Stomach smooth muscle (tissue), 2 donors: ENCODE data around the gene MAP1B.

Source experiments
- H3K27ac ChIP-seq: one replicate; pipeline ENCODE4 v1.7.0; 2013; ENCODE audit warnings: mild to moderate bottlenecking, low read length, inconsistent platforms
- H3K27me3 ChIP-seq, 2 donors: one replicate each; pipeline ENCODE4 v1.7.0; 2013; ENCODE audit warnings: low read length in 2 of 2; ENCODE audit not compliant: insufficient read depth in 2 of 2, control insufficient read depth in 1 of 2
- H3K36me3 ChIP-seq, 2 donors: one replicate each; pipeline ENCODE4 v1.7.0; 2013; ENCODE audit warnings: low read length in 2 of 2; ENCODE audit not compliant: control insufficient read depth in 2 of 2, insufficient read depth in 2 of 2
- H3K4me1 ChIP-seq: one replicate; pipeline ENCODE4 v1.7.0; 2013; ENCODE audit warnings: low read length; ENCODE audit not compliant: control insufficient read depth, insufficient read depth
- H3K4me3 ChIP-seq, 2 donors: one replicate each; pipeline ENCODE4 v1.7.0; 2013; ENCODE audit warnings: low read length in 2 of 2
- H3K9ac ChIP-seq, 2 donors: one replicate each; pipeline ENCODE4 v1.7.0; 2013; ENCODE audit warnings: low read length in 2 of 2, mild to moderate bottlenecking in 1 of 2
- H3K9me3 ChIP-seq, 2 donors: one replicate each; pipeline ENCODE4 v1.7.0; 2013; ENCODE audit warnings: low read length in 2 of 2; ENCODE audit not compliant: control insufficient read depth in 2 of 2
- donor health status: healthy.
- donor health status: Pancreatic carcinoma.

MAP1B gene

DNA sequence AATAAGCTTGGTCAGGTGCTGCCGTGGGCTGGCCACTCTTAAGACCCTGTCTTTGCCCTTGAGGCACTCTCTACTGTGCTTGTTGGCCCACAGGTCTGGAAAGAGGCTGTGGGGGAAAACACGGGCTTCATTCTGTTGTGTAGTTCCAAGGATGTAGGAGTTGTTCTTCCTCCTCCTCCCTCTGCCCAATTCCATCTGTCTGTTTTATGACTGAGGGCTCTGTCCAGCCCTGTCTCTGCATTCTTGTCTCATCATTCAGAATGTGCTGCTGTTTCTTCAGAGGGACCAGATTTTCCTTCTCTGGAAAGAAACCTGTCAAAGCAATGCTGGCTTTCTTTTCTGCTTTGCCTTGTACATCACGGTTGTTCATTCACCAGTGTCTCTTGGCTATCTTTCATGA lies 84.1 kb downstream of the MAP1B start:
- Histone ChIP-seq H3K9ac (no peak overlapping the region), H3K36me3 (peaks cover 39 to 42% of the 10 kb centered on the region in 2 donors), H3K27me3 (no peaks in the 10 kb centered on the region), H3K27ac (no peak overlapping the region), H3K4me3 (no peak overlapping the region), H3K9me3 (no peaks in the 10 kb centered on the region), H3K4me1 (peaks cover 8% of the 10 kb centered on the region)

- Histone ChIP-seq H3K27ac (no peak overlapping the region), H3K9me3 (no peaks in the 10 kb centered on the region), H3K4me1 (peaks cover 2% of the 10 kb centered on the region), H3K36me3 (peaks cover 44 to 60% of the 10 kb centered on the region in 2 donors), H3K4me3 (no peak overlapping the region), H3K9ac (no peak overlapping the region), H3K27me3 (no peaks in the 10 kb centered on the region)
Observed at GRCh38 chr5:72194846-72195245, 87.6 kb downstream of the MAP1B start.

- Histone ChIP-seq H3K4me1 (peaks cover 5% of the 10 kb centered on the region), H3K36me3 (peaks cover 50 to 65% of the 10 kb centered on the region in 2 donors), H3K27ac (no peak overlapping the region), H3K9ac (no peak overlapping the region), H3K9me3 (no peaks in the 10 kb centered on the region), H3K27me3 (no peaks in the 10 kb centered on the region), H3K4me3 (no peak overlapping the region)
Observed at GRCh38 chr5:72195581-72195980, 88.3 kb downstream of the MAP1B start.

DNA sequence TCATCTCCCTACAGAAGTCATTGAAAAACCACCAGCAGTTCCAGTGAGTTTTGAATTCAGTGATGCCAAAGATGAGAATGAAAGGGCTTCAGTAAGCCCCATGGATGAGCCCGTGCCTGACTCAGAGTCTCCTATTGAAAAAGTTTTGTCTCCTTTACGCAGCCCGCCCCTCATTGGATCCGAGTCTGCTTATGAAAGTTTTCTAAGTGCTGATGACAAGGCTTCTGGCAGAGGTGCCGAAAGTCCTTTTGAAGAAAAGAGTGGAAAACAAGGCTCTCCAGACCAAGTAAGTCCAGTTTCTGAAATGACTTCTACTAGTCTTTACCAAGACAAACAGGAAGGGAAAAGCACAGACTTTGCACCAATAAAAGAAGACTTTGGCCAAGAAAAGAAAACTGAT lies 90.1 kb downstream of the MAP1B start:
- Histone ChIP-seq H3K9me3 (no peaks in the 10 kb centered on the region), H3K36me3 (peaks cover 50 to 68% of the 10 kb centered on the region in 2 donors), H3K4me1 (peaks cover 3% of the 10 kb centered on the region), H3K4me3 (no peak overlapping the region), H3K9ac (no peak overlapping the region), H3K27me3 (no peaks in the 10 kb centered on the region), H3K27ac (no peak overlapping the region)

- Histone ChIP-seq H3K36me3 (peaks cover 50 to 64% of the 10 kb centered on the region in 2 donors), H3K27ac (no peak overlapping the region), H3K9me3 (no peaks in the 10 kb centered on the region), H3K4me1 (peaks cover 3% of the 10 kb centered on the region), H3K4me3 (no peak overlapping the region), H3K9ac (no peak overlapping the region), H3K27me3 (no peaks in the 10 kb centered on the region)
Observed at GRCh38 chr5:72199681-72200080, 92.4 kb downstream of the MAP1B start.

GRCh38 chr5:72202331-72202825 lies 95.1 kb downstream of the MAP1B start:
- Histone ChIP-seq H3K9ac (no peak overlapping the region), H3K27ac (no peak overlapping the region), H3K36me3 (peaks cover 52 to 69% of the 10 kb centered on the region in 2 donors), H3K4me1 (peaks cover 3% of the 10 kb centered on the region), H3K27me3 (no peaks in the 10 kb centered on the region), H3K4me3 (no peak overlapping the region), H3K9me3 (no peaks in the 10 kb centered on the region)

- Histone ChIP-seq H3K9me3 (no peaks in the 10 kb centered on the region), H3K27ac (no peak overlapping the region), H3K4me1 (peaks cover 3% of the 10 kb centered on the region), H3K27me3 (no peaks in the 10 kb centered on the region), H3K9ac (no peak overlapping the region), H3K4me3 (no peak overlapping the region), H3K36me3 (peaks cover 50 to 62% of the 10 kb centered on the region in 2 donors)
Observed at GRCh38 chr5:72203251-72203845, 96.1 kb downstream of the MAP1B start.

GRCh38 chr5:72204946-72205345 lies 97.7 kb downstream of the MAP1B start:
- peaks cover 39 to 48% of the 10 kb centered on the region in 2 donors for H3K36me3 ChIP-seq
- peaks cover 3% of the 10 kb centered on the region for H3K4me1 ChIP-seq
- no peaks in the 10 kb centered on the region for H3K27me3 ChIP-seq
- H3K4me3 ChIP-seq = no peak overlapping the region
- H3K9me3 ChIP-seq = no peaks in the 10 kb centered on the region
- no peak overlapping the region for H3K27ac ChIP-seq
- no peak overlapping the region for H3K9ac ChIP-seq

GRCh38 chr5:72205431-72206009 lies 98.2 kb downstream of the MAP1B start:
- Histone ChIP-seq H3K4me1 (no peaks in the 10 kb centered on the region), H3K27me3 (no peaks in the 10 kb centered on the region), H3K4me3 (no peak overlapping the region), H3K27ac (no peak overlapping the region), H3K36me3 (peaks cover 34 to 44% of the 10 kb centered on the region in 2 donors), H3K9ac (no peak overlapping the region), H3K9me3 (no peaks in the 10 kb centered on the region)

- Histone ChIP-seq H3K27me3 (no peaks in the 10 kb centered on the region), H3K9me3 (no peaks in the 10 kb centered on the region), H3K4me1 (peaks cover 3% of the 10 kb centered on the region), H3K27ac (no peak overlapping the region), H3K9ac (no peak overlapping the region), H3K36me3 (peaks cover 34 to 42% of the 10 kb centered on the region in 2 donors), H3K4me3 (no peak overlapping the region)
Observed at GRCh38 chr5:72206160-72206559, 98.9 kb downstream of the MAP1B start.

- peaks cover 34 to 38% of the 10 kb centered on the region in 2 donors for H3K36me3 ChIP-seq
- no peaks in the 10 kb centered on the region for H3K9me3 ChIP-seq
- no peak overlapping the region for H3K27ac ChIP-seq
- H3K27me3 ChIP-seq = no peaks in the 10 kb centered on the region
- H3K9ac ChIP-seq = no peak overlapping the region
- H3K4me1 ChIP-seq = peaks cover 3% of the 10 kb centered on the region
- no peak overlapping the region for H3K4me3 ChIP-seq
Observed at GRCh38 chr5:72206994-72207393, 99.7 kb downstream of the MAP1B start.
